GM19397 (cell line): ENCODE measurements around the gene MVB12A.
A peak's percentile ranks its signal among the peaks of the same experiment; 100 is the strongest.

Experiments
- ATAC-seq: cut with Tn5 transposase; IDR thresholded peaks from one replicate; pipeline ENCODE4 v1.9.1; 2021; ENCODE audit warnings: mild to moderate bottlenecking, moderate library complexity; ENCODE audit not compliant: unreplicated experiment

MVB12A gene

GRCh38 chr19:17404621-17405249 lies 15.1 kb upstream of the MVB12A start:
- ATAC-seq: peak; percentile 15

GRCh38 chr19:17405250-17406045 lies 14.4 kb upstream of the MVB12A start, which contains the start of gene BST2:
TSS of gene BST2 (minus strand) at chr19:17405630. CDS start at chr19:17405575, 55 bp downstream.
- peak; percentile 69 for ATAC-seq

DNA sequence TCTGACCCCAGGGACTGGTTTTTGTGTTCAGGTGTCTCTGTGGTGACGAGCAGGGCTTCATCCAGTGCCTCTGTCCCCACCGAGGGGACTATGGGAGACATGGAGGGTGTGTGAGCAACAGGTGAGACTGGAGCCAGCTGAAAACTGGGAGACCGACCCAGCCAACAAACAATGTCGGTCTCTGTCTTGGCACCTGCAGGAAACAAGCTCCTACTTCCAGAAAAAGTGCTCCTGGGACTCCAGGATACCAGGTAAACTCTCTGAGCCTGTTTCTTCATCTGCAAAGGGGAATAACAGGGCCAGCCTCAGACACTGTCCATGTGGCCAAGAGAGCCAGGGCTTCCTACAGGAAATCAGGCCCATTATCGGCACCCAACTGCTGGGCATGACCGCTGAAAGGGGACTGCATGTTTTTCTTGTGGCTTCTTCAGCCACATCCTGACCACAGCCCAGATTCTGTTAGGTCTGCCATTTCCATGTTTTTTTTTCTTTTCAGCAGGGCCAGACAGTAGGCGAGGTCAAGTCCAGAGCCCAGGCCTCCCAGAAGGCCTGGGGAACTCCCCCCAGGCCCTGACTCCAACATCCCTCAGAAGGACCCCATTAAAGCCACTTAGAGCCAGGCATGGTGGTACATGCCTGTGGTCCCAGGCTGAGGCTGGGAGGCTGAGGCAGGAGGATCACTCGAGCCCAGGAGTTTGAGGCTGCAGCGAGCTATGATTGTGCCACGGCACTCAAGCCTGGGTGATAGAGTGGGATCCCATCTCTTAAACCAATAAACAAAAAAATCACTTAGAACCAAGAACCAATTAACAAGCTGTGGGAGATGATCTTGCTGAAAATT lies 13.6 kb upstream of the MVB12A start:
- no peak for ATAC-seq

DNA sequence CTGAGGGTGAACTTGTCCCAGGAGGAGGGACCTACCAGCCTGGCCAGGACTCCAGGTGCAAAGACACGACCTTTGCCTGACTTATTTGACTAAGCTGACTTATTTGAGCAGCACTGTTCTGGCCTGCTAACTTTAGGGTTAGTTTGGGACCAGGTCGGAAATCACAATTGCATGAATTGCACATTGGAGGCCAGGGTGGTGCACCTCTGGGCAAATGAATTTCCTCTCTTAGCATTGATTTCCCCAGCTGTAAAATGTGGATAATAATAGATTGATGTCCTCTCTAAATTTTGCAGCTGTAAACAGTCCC lies 13.0 kb upstream of the MVB12A start:
- no peak for ATAC-seq

DNA sequence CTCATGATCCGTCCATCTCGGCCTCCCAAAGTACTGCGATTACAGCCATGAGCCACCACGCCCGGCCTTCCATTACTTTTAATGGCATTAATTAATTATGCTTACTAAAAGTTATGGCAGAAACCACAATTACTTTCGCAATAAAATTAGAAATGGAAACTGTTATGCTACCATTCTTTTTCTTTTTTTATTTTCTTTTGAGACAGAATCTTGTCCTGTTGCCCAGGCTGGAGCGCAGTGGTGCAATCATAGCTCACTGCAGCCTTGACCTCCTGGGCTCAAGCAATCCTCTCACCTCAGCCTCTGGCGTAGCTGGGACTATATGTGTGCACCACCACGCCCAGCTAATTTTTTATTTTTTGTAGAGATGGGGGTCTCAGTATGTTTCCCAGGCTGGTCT lies 9.9 kb upstream of the MVB12A start:
- ATAC-seq: no peak

- no peak for ATAC-seq
Measured at GRCh38 chr19:17411801-17412200, 8.0 kb upstream of the MVB12A start.

DNA sequence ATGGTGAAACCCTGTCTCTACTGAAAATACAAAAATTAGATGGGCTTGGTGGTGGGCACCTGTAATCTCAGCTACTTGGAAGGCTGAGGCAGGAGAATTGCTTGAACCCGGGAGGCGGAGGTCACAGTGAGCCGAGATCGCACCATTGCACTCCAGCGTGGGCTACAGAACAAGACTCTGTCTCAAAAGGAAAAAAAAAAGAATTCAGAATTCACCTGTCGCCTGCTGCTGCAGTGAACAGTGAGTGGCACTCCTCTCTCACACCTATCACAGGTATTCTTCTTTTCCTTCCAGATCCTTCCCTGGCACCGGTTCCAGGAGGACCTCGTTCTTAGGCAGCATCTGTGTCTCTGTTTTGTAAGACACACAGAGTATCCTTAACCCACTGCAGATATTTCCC lies 5.8 kb upstream of the MVB12A start:
- ATAC-seq: no peak

DNA sequence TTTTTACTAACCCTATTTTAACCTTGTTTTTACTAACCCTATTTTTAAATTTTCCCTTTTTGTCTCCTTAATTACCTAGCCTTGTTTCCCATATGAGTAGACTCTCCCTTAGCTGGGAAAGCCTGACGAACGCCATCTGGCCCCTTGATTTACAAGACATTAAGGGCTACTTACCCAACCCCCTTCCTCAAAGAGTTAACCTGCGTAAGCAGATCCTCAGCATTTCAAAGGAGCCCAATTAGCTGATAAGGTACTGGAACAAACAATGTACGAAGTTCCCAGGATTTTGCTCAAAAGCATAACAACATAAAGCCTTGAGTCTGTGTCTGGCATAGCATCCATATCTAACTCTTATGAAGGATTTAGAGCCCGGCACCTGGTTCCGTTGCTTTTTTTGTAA lies 4.7 kb upstream of the MVB12A start:
- no peak for ATAC-seq

- no peak for ATAC-seq
Measured at GRCh38 chr19:17418710-17419109, 1.1 kb upstream of the MVB12A start.

GRCh38 chr19:17419154-17419620 lies 660 bp upstream of the MVB12A start:
- no peak for ATAC-seq

DNA sequence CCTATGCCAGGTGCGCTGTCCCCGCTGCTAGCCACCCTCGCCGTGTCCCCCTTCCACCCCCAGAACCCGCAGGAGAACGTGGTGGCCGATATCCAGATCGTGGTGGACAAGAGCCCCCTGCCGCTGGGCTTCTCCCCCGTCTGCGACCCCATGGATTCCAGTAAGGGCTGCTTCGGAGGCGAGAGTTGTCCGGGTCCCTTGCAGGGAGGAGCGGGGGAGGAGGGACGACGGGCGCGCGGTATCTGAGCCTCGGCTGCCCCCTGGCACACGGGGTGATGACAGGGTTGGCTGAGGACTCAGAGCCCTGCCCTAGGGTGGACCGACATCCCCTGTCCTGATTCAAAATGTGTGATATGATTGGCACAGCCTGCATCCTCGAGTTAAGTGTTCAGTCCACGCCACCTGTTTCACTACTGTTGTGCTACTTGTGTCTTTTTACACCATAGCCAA lies 653 bp downstream of the MVB12A start:
- ATAC-seq: peak; percentile 4

DNA sequence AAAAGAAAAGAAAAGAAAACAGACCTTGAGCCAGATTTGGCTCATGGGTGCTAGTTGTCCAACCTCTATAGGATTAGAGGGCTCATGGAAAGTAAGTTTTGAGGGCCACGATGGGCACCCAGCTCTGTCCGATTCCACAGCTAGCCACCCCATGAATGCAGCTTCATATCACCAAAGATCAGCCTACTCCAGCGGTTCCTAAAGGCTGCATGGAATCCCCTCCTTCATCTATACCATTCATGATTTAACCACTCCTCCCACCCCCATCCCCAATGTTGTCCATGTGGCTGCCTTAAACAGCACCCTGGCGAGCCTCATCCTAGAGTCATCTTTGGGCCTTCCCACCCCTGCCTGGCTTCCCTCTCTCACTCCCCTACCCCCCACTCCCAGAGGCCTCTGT lies 2.1 kb downstream of the MVB12A start:
- no peak for ATAC-seq

DNA sequence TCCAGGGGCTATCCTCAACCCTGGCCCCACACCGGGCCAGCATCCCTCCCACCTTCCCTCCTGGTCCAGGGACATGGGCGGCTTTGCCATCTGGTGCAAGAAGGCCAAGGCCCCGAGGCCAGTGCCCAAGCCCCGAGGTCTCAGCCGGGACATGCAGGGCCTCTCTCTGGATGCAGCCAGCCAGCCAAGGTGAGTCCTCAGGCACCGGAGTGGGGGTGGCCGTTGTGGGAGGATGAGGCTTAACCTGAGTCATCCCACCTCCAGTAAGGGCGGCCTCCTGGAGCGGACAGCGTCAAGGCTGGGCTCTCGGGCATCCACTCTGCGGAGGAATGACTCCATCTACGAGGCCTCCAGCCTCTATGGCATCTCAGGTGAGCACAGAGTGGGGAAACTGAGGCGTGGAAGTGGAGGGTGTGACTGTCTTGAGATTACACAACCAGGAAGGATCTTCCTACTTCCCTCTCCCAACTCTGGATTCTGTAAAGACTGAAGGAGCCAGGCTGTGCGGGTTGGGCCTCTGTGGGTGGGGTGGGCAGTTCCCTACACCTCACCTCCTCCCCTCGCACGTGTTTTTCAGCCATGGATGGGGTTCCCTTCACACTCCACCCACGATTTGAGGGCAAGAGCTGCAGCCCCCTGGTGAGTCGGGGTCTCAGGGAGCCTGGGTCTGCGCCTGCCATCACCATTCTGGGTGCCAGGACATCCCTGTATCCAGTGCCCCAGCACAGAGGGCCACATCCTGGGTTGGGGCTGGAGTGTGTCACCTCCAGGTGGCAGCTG lies 3.8 kb downstream of the MVB12A start:
- ATAC-seq: no peak

DNA sequence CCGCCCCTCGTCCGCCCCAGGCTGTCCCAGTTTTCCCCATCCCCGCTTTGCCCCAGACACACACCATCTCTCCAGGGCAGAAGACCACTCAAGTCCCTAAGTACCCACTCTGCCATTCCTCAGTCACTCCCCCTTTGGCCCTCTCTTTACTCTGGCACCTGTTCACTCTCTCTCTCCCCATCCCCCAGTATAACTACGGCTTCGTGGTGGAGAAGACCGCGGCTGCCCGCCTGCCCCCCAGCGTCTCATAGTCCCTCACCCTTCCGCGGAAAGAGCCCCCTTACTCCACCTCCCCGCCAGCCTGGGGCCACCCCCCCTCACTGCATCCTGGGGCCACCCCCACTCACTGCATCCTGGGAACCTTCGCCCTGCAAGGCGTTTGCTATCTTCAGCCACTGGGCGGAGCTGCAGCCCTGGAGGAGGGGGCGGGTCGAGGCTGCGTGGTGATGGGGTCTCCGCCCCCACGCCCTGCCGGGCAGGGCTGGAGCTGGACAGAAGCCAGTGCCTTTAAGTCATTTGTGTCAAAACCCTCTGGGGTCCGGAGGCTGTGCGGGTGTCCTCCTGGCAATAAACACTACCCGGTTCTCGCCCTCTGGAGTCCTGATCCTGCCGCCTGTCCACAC lies 5.0 kb downstream of the MVB12A start:
- no peak for ATAC-seq

DNA sequence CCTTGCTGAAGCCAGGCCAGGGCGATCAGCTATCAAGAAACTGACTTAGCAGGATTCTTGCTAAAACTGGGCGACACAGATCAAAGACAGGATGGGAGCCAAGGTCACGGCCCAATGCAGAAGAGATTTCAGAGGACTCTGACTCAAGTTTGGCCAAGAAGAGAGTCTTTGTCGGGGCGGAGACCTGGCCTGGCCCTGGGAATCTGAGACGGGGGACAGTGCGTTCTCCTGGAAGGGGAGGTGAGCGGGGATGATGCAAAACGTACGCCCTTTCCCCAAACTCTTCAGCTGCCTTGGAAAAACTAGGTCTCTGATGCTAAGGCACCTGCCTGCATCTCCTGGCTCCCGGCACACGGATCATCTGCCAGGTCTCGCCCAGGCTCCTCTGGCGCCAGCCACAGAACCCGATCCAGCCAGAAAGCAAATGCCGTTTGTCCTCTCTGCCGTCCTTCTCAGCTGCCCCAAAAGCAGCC lies 9.8 kb downstream of the MVB12A start:
- ATAC-seq: no peak

GRCh38 chr19:17431417-17431816 lies 11.6 kb downstream of the MVB12A start:
- no peak for ATAC-seq

GRCh38 chr19:17435218-17435617 lies 15.4 kb downstream of the MVB12A start:
- ATAC-seq: no peak

DNA sequence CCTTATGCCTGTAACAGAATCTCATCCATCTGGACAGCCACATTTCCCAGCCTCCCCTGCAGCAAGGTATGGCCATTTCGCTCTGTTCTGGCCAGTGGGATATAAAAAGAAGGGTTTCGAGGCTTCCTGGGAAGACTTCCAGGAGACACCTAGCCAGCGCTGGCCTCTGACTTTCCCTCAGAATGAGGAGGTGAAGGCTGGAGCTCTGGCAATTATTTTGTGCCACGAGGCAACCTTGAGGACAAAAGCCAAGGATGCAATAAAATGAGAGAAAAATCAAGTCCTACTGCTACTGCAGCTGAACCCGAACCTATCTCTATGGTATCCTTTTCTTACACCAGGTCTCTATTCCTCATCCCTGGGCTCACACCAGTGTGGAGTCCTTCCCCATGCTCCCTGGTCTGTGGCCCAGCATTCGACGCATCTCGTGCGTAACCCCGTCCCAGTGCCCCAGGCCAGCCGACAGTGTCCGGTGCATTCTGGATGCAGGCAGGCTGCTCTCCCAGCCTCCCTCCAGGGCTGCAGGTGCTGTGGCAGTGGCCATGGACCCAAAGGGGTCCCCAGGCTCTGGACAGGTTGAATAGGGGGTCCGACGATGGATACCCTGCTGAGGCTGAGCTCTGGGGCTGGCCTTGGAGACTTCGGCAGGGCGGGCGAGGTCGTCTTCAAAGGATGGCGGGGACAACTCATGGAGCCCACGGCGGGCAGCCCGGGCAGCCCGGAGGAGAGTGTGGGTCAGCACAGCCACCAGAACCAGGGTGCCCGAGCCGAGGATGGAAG lies 16.4 kb downstream of the MVB12A start:
- no peak for ATAC-seq

DNA sequence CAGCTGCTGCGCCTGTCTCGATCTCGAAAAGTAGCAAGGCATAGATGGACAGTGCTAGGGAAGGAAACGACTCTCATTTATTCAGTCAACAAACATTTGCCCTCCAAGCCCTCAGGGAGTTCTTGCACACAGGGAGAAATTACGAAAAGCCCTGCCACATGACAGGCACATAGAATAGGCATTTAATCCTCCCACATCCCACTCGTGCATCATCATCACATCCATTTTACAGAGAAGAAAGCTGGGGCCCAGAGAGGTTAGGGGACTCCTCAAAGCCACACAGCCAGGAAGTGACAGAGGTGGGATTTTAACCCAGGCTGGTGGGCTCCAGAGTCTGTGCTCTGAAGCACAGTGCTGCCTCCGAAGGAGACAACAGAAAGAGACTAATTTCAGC lies 17.0 kb downstream of the MVB12A start:
- no peak for ATAC-seq
